Mesodermal cell (in vitro differentiated cells): ENCODE measurements around the gene RPL6.
"Not testable (repeated sequence)": the region's sequence is repeated elsewhere in the genome, so short reads cannot be mapped to it uniquely, and the experiment has no call there.

ENCODE experiments used
- H3K27ac ChIP-seq: 2 replicates; pipeline ENCODE4 v1.7.0; 2013; ENCODE audit warnings: mild to moderate bottlenecking, low read depth, low read length, moderate library complexity; ENCODE audit not compliant: severe bottlenecking
- H3K36me3 ChIP-seq: 2 replicates; pipeline ENCODE4 v1.7.1; 2013; ENCODE audit warnings: mild to moderate bottlenecking, low read length, moderate library complexity; ENCODE audit not compliant: control insufficient read depth, insufficient read depth
- H3K4me1 ChIP-seq: one replicate; pipeline ENCODE4 v1.7.1; 2013; ENCODE audit warnings: mild to moderate bottlenecking, low read length; ENCODE audit not compliant: insufficient read depth, control insufficient read depth, poor library complexity, severe bottlenecking
- H3K4me3 ChIP-seq: 2 replicates; pipeline ENCODE4 v1.7.0; 2013; ENCODE audit warnings: low read length, control low read depth, mild to moderate bottlenecking; ENCODE audit not compliant: insufficient read depth, poor library complexity, severe bottlenecking; ENCODE audit errors: extremely low read depth
- H3K9me3 ChIP-seq: 2 replicates; pipeline ENCODE4 v1.7.1; 2013; ENCODE audit warnings: mild to moderate bottlenecking, low read length, moderate library complexity; ENCODE audit not compliant: control insufficient read depth
- WGBS, 2 experiments: methylation state at CpG; one replicate each; pipeline ENCODE4 v1.1.5; 2013; ENCODE audit warnings: missing lambda C conversion rate in 2 of 2; ENCODE audit not compliant: insufficient coverage in 2 of 2; 5-methylcytosine and 5-hydroxymethylcytosine counted together

RPL6 gene

DNA sequence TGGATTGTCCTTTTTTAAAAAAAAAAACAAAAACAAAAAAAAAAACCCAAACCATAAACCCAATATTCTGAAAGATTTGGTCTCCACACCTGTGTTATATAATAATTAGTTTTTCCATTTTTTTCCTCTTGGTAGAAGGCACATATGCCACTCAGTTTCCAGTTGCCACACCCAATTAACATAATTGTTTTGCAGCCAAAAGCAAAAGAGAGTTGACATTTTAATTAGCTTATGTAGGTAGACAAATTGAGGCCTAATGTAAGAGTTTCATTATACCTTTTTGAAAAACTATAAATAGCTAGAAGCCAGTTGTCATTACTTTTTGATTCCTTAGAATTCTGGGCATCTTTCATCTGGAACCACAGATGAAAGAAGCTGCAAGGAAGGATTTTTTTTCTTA, 30.4 kb upstream of the RPL6 start:
- Histone ChIP-seq H3K9me3 (no peaks in the 10 kb centered on the region), H3K36me3 (peaks cover 7% of the 10 kb centered on the region), H3K4me3 (no peak overlapping the region), H3K4me1 (no peaks in the 10 kb centered on the region), H3K27ac (no peak overlapping the region)

GRCh38 chr12:112438645-112439044, 29.2 kb upstream of the RPL6 start:
- H3K4me3 ChIP-seq, H3K9me3 ChIP-seq, H3K36me3 ChIP-seq, H3K4me1 ChIP-seq, H3K27ac ChIP-seq: not testable (repeated sequence)
- no CpG with 5 or more reads among the region's 1 CpG for WGBS, 2 experiments

GRCh38 chr12:112433551-112433950, 24.1 kb upstream of the RPL6 start:
- WGBS, 2 experiments, result 83 to 100% methylated on average over 1 to 2 of the region's 2 CpGs
- no peak overlapping the region for H3K27ac ChIP-seq
- no peak overlapping the region for H3K4me3 ChIP-seq
- H3K9me3 ChIP-seq, result no peaks in the 10 kb centered on the region
- peaks cover 32% of the 10 kb centered on the region for H3K36me3 ChIP-seq
- H3K4me1 ChIP-seq, result no peaks in the 10 kb centered on the region

DNA sequence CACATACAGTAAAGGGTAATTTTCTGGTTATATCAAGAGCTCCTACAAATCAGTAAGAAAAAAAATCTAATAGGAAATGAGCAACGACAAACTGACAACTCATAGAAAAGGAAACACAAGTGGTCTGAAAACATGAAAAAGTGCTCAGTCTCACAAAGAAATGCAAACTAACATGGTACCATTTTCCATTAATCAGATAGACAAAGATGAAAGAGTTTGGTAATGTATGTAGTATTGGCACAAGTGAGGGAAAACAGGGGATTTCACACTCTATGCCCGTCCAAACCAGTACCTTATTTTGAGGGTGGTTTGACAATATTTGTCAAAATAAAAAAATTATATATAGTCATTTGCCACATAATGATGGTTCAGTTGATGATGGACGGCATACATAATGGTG, 22.6 kb upstream of the RPL6 start:
- no CpG with 5 or more reads among the region's 3 CpGs for WGBS, 2 experiments
- Histone ChIP-seq H3K36me3 (peaks cover 39% of the 10 kb centered on the region), H3K4me1 (no peaks in the 10 kb centered on the region)

GRCh38 chr12:112430929-112431328, 21.5 kb upstream of the RPL6 start:
- Histone ChIP-seq H3K4me3 (no peak overlapping the region), H3K9me3 (no peaks in the 10 kb centered on the region), H3K36me3 (peaks cover 50% of the 10 kb centered on the region), H3K27ac (no peak overlapping the region), H3K4me1 (no peaks in the 10 kb centered on the region)
- 90 to 93% methylated on average over 2 to 3 of the region's 5 CpGs for WGBS, 2 experiments

More for the DNA sequence above, 22.6 kb upstream of the RPL6 start:
- no peak overlapping the region for H3K27ac ChIP-seq
- H3K4me3 ChIP-seq, result no peak overlapping the region
- H3K9me3 ChIP-seq, result no peaks in the 10 kb centered on the region

GRCh38 chr12:112427760-112428159, 18.4 kb upstream of the RPL6 start:
- H3K27ac ChIP-seq, result no peak overlapping the region
- peaks cover 53% of the 10 kb centered on the region for H3K36me3 ChIP-seq
- no peaks in the 10 kb centered on the region for H3K9me3 ChIP-seq
- WGBS, 2 experiments, result 88 to 100% methylated on average over 1 to 2 of the region's 2 CpGs
- no peak overlapping the region for H3K4me3 ChIP-seq
- H3K4me1 ChIP-seq, result no peaks in the 10 kb centered on the region

DNA sequence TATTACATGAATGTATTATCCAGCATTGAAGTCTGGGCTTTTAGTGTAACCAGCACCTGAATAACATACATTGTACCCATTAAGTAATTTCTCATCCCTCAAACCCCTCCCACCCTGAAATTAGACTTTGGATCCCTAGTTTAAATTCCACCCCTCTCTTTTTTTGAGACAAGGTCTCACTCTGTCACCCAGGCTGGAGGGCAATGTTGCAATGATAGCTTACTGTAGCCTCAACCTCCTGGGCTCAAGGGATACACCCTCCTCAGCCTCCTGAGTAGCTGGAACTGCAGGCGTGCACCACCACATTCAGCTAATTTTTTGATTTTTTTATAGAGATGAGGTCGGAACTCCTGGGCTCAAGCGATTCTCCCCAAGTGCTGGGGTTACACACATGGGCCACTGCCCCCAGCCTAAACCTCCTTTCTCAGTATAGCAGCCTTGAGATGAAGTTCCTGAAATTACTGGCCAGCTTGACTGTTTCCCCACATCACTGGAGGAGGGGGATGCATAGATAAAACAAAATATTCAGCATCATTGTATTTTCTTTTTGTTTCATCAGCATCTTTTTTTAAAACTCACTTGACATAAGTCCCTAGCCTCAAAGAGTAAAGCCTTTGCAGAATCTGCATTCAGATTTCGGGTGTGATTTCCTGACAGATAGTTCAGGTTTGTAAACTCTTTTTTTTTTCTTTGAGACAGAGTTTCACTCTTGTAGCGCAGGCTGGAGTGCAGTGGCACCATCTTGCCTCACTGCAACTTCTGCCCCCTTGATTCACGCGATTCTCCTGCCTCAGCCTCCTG, 16.4 kb upstream of the RPL6 start:
- 82 to 94% methylated on average over 4 to 6 of the region's 7 CpGs for WGBS, 2 experiments
- Histone ChIP-seq H3K4me1 (no peaks in the 10 kb centered on the region), H3K36me3 (peaks cover 63% of the 10 kb centered on the region), H3K27ac (no peak overlapping the region), H3K9me3 (no peaks in the 10 kb centered on the region), H3K4me3 (no peak overlapping the region)

- H3K9me3 ChIP-seq, result no peaks in the 10 kb centered on the region
- H3K4me1 ChIP-seq, result no peaks in the 10 kb centered on the region
- peaks cover 52% of the 10 kb centered on the region for H3K36me3 ChIP-seq
- H3K27ac ChIP-seq, result no peak overlapping the region
- H3K4me3 ChIP-seq, result no peak overlapping the region
- WGBS, 2 experiments, result 93% methylated on average over 3 of the region's 3 CpGs
Observed at GRCh38 chr12:112424126-112424525, 14.7 kb upstream of the RPL6 start.

DNA sequence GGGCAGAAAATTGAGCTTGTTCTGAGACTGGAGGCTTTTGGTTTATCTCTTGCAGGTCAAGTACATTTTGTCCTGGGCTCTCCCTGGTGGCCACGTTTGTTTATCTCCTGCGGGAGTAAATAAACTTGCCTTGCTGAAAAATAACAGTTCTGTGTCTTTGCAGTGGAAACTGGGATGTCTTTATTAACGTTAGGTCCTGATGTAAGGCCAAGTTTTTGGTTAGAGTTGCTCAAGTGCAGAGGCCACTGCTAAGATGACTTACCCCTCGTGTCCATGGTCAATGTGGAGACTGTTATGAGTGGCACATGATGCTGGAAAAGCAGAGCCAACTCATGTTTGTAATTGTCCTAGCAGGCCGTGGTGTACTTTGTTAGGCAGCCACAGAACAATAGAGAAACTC, 13.1 kb upstream of the RPL6 start:
- 88 to 90% methylated on average over 4 to 5 of the region's 5 CpGs for WGBS, 2 experiments
- H3K36me3 ChIP-seq, result peaks cover 42% of the 10 kb centered on the region
- no peak overlapping the region for H3K27ac ChIP-seq
- H3K4me1 ChIP-seq, result no peaks in the 10 kb centered on the region
- H3K4me3 ChIP-seq, result no peak overlapping the region
- H3K9me3 ChIP-seq, result no peaks in the 10 kb centered on the region

- Histone ChIP-seq H3K36me3 (peaks cover 36% of the 10 kb centered on the region), H3K27ac (no peak overlapping the region), H3K4me3 (no peak overlapping the region), H3K9me3 (no peaks in the 10 kb centered on the region), H3K4me1 (no peaks in the 10 kb centered on the region)
- 86% methylated on average over 1 of the region's 1 CpG; no CpG with 5 or more reads in 1 of the 2 experiments for WGBS, 2 experiments
Observed at GRCh38 chr12:112421363-112421762, 12.0 kb upstream of the RPL6 start.

DNA sequence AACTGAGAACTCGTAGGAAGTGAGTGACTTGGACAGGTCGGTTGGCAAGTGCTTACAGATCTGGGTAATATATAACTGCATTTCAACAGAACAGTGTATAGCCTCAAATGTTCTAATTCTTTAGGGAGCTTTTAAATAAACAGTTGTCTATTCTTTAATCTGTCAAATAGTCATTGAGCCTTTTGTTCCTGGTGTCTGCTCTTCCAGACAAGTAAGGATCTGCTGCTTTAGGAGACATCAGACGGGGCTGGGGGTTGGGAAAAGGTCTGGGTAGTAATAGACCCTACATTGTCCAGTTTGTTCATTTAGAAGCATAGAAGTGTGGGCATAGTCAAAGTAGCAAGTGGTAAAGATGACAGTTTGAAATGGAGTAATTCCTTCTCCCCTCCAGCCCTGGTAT, 11.3 kb upstream of the RPL6 start:
- no peaks in the 10 kb centered on the region for H3K4me1 ChIP-seq
- no peak overlapping the region for H3K27ac ChIP-seq
- H3K9me3 ChIP-seq, result no peaks in the 10 kb centered on the region
- H3K4me3 ChIP-seq, result no peak overlapping the region
- WGBS, 2 experiments, result 100% methylated on average over 1 of the region's 3 CpGs; no CpG with 5 or more reads in 1 of the 2 experiments
- peaks cover 30% of the 10 kb centered on the region for H3K36me3 ChIP-seq
